ENCODE data around the gene COPB1.

The COPB1 gene

DNA sequence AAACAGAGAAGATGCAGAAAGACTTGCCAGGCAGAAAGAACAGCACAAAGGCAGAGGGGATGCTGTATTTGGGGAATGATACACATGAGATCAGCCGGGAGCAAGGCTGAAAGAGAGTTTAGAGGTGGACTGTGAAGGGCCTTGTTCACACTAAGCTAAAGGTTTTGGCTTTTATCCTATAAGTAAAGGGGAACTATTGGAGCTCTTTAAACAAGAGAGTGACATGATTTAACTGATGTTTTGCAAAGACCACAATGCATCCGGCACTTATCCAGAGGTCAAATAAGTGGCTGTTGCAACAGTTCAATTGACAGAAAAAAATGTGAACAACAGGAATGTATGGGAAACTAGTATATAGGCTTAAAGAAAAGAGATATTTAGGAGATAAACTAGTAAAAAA is 76.0 kb downstream of the COPB1 start:
- peak; percentile 10 to 14 for DNase-seq

DNA sequence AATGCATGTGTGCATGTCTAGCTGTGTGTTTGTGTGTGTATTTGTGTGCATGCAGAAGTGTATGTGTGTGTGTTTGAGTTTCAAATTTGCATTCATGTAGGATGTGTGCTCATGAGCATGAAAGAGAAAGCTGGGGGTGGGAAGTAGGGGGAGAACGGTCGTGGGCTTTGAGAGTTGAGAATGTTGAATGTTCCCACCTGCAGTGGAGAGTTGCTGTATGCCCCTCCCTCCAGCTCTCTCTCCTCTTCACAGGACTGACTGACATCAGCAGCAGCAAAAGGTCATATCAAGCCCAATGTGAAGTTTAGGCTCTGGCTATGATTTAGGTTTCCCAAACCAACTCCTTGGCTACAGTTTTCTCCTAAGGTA is 76.8 kb downstream of the COPB1 start:
- DNase-seq = no peak

DNA sequence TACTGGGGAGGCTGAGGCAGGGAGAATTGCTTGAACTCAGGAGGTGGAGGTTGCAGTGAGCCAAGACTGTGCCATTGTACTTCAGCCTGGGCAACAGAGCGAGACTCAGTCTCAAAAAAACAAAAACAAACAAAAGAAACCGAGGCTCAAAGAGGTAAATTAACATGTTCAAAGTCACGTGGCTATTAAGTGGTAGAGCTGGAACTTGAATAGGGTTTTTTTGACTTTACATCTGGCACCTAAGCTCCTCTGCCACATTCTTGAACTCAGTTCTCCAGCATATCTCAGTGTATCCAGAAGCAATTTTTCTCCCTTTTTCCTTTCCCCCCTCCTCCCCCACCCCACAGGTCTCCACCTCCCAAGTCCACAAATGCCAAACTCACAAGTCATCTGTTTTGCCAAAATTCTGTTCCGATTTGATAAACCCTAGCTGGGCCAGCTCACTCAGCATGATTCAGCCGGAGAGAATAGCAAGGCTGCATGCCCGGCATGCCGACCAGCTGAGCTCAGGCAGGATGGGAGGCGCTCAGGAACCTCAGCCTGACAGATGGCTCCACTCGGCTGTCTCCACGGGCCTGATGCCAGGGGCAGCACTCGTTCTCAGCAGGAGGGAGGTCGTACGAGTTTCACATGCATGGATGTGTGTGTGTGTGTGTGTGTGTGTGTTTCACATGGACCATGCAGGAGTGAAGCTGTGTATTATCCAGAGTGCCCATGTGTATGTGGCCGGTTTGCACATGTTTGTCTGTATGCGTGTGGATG is 77.4 kb downstream of the COPB1 start:
- DNase-seq = no peak

DNA sequence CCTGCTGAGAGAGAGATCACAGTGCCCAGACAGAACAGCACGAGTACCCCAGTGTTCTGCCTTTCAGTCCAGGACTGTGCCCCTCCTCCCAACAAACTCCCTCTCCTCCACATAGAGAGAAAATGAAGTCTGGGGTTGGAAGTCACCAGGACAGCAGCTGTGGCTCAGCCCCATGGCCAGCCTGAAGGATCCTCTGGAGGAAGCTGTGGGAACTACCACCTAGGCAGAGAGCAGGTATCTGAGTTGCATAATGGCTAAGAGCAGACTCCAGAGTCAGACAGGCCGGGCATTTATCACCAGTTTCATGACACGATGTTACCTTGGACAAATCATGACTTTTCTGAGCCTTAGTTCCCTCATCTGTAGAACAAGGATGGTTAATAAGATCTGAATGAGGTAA is 79.4 kb downstream of the COPB1 start:
- no peak for DNase-seq

- no peak for DNase-seq
Observed at GRCh38 chr11:14418801-14419417, 80.7 kb downstream of the COPB1 start.

- DNase-seq = no peak
Observed at GRCh38 chr11:14417617-14418374, 81.8 kb downstream of the COPB1 start.

DNA sequence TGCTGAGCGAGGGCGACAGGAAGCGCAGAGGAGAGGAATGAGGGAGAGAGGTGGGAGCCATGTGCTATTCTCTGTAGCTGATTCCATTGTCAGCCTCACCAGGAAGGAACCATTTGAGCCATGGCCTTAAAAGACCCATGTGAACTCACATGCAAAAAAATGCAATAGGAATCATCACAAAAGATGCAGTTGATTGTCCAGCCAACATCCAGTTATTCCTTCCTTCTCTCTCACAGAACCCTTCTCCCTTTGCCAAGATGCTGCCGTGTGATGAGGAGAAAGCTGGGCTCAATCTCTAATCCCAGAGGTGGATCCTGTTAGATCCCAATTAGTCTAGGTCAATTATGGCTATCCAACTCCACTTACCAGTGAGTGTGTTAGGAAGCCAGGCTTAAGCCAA is 82.4 kb downstream of the COPB1 start:
- DNase-seq = no peak

DNA sequence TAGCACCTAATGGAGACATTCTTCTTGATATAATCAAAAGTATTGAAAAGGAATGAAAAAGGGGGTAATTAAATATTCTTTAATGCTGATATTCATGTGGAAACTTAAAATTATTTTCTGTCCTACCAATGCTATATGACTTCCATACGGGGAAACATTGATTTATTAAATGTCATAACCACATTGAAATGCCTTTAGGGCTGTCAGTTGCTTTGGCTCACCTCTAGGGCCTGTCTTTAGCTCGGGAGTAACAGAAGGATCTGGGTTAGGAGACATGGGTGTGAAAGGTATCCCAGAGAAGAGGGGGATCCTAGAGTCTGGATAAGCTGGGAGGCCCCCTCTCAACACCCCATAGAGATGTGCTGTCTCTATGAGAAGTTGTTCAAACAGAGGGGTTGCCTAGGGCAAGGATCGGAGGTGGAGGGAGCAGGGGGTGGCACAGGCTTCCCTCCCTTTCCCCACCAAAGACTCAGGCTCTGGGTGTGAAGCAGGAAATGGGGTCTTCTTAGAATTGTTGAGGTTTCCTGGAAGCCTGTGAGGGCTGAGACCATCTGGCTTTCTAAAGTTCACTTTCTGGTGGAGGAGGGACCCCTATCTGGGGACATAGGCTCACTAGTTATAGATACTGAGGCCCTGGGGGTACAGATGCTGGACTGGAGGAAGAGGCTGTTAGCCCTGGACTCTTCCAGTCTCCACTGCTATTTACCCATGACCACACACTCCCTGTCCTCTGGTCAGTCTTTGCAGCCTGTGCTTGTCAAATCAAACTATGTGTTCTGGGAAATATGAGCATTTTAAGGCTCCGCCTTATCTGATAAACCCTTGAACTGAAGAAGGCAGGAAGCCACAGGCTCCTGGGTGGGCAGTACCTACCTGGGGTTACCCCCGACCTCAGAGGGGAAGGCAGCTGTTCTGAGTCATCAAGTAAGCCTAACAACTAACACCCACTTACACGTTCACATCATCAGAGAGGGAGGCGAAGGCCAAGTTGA is 84.8 kb downstream of the COPB1 start:
- DNase-seq = no peak

- peak; percentile 40 to 47 for DNase-seq
Observed at GRCh38 chr11:14413307-14414069, 86.1 kb downstream of the COPB1 start.

- no peak for DNase-seq
Observed at GRCh38 chr11:14411818-14412217, 87.8 kb downstream of the COPB1 start.

- DNase-seq = no peak
Observed at GRCh38 chr11:14409891-14410290, 89.7 kb downstream of the COPB1 start.

- DNase-seq = no peak
Observed at GRCh38 chr11:14408612-14409011, 91.0 kb downstream of the COPB1 start.

All from inflammatory macrophage (primary cell).